ENCODE measurements around the gene CDK5. TPM values are rescaled to one million over a fixed set of nuclear protein-coding genes. Genes with fewer than 3 reads are reported as not detected.

CDK5 gene
- total and polyA plus RNA-seq, 2 of the 13 experiments (the other 11 are each of a cell fraction or from before 2014, with no cell fraction given) = 16.4 to 21.3 TPM

DNA sequence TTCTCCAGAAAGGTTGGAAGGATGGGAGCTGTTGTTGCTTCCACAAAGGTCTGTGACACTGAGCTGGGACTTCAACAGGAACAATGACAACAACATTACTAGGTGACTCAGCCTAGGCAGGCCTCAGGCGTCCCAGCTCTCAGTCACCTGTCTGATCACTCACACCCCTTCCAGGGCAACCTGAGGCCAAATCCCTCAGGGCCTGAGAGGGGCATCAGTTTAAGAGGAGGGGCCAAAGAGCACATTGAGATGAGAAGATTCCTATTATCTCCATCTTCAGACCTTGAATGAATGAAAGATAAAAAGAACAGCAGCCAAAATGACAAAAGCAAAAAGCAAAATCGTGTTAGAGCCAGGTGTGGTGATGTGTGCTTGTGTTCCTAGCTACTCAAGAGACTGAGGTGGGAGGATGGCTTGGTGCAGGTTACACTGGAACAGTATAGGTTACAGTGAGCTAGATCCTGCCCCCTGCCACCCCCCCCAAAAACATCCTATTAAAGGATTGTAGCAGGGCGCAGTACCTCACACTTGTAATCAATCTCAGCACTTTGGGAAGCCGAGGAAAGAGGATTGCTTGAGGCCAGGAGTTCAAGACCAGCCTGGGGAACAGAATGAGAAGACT is 33.2 kb downstream of the CDK5 start, which contains the start of gene ATG9B:
Gene ATG9B, minus strand, starts transcription at position 60 of the 622 bp plus-strand sequence. CDS start 71 bp downstream, outside the sequence.
- intact Hi-C loops (cut with micrococcal nuclease; ENCODE audit: unreplicated experiment) = loop anchor here (10.0 kb wide), 1 partner anchor 1410 kb away; no protein-coding TSS in a partner anchor
- ChIA-PET CTCF (ENCODE audit: low intra/inter-chr PET ratio, low total read pairs) (no interaction called here), POLR2A (interaction anchor here (0.7 kb wide), 1 partner anchor 14 kb away, joined by 3 read pairs; no protein-coding TSS in a partner anchor)
- WGBS (ENCODE audit: low lambda C conversion rate) = 9% methylated on average over 4 of the region's 4 CpGs
- no peak within 1 kb of the TSS for H3K9ac ChIP-seq (ENCODE audit: insufficient read depth, low read depth, low read length)
- no peak within 1 kb of the TSS for H3K4me3 ChIP-seq (replicated peaks in 1 of 3; ENCODE audit: insufficient read depth in 1 of 3, low read depth in 2 of 3, low read length in 3 of 3)
- H4K20me1 ChIP-seq (ENCODE audit: insufficient read depth, low read length) = no peaks in the 10 kb centered on the region
- ATAC-seq (no peak), FAIRE-seq (no peak), DNase-seq (ENCODE audit: low spot score) (no peak)
- TF ChIP-seq ZNF34 (CRISPR knock-in tag; IDR thresholded peaks at IDR 0.05; ENCODE audit: borderline replicate concordance) (no peak), ZNF484 (CRISPR knock-in tag; IDR thresholded peaks at IDR 0.05; ENCODE audit: borderline replicate concordance, low read depth) (no peak), ZFAT (CRISPR knock-in tag; conservative IDR thresholded peaks at IDR 0.05) (no peak), FOSL2 (CRISPR knock-in tag; IDR thresholded peaks at IDR 0.05) (peak; percentile 34; the same call in 1 of the 2 replicates), SETDB1 (CRISPR knock-in tag; IDR thresholded peaks at IDR 0.05; ENCODE audit: borderline replicate concordance) (no peak)
- TF ChIP-seq, protein P1, sequence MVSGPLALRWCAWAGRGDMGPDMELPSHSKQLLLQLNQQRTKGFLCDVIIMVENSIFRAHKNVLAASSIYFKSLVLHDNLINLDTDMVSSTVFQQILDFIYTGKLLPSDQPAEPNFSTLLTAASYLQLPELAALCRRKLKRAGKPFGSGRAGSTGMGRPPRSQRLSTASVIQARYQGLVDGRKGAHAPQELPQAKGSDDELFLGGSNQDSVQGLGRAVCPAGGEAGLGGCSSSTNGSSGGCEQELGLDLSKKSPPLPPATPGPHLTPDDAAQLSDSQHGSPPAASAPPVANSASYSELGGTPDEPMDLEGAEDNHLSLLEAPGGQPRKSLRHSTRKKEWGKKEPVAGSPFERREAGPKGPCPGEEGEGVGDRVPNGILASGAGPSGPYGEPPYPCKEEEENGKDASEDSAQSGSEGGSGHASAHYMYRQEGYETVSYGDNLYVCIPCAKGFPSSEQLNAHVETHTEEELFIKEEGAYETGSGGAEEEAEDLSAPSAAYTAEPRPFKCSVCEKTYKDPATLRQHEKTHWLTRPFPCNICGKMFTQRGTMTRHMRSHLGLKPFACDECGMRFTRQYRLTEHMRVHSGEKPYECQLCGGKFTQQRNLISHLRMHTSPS (CRISPR knock-in tag; IDR thresholded peaks at IDR 0.05; ENCODE audit: low read depth) = no peak
- TF ChIP-seq, protein P2, sequence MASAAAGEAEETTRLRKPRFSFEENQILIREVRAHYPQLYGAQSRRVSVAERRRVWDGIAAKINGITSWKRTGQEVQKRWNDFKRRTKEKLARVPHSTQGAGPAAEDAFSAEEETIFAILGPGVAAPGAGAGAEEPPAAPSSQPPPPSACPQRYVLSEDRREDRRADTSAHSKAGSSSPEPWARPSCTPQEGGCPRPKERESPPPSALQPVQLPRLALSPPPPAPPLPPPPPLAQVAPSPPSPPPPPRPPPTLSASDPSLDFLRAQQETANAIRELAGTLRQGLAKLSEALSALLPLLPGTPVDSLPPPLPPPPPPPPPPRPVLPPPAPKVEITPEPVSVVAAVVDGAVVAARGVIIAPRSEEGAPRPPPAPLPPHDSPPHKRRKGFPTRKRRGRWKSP (CRISPR knock-in tag; IDR thresholded peaks at IDR 0.05) = no peak
- in situ Hi-C loops (cut with HindIII; ENCODE audit: extremely low pct_ligation_motif_present, low pct_unique_long_range_greater_than_20kb) = no loop called here
- H3K4me1 ChIP-seq (ENCODE audit: insufficient read depth, low read length) = peaks cover 46% of the 10 kb centered on the region
- no peaks in the 10 kb centered on the region for H3K9me3 ChIP-seq (ENCODE audit: low read length)
- H2AFZ ChIP-seq (ENCODE audit: low read length) = no peak within 1 kb of the TSS
- BruUV-seq (replicated peaks) = no TSS peak
- no peaks in the 10 kb centered on the region for H3K79me2 ChIP-seq (ENCODE audit: insufficient read depth, low read length)
- no peak within 1 kb of the TSS for H3K4me2 ChIP-seq (ENCODE audit: low read depth, low read length)
- no peak within 1 kb of the TSS for H3K27ac ChIP-seq (ENCODE audit: extremely low read length, insufficient read depth, low read length)
- peaks cover 13 to 63% of the 10 kb centered on the region in 2 experiments for H3K27me3 ChIP-seq (ENCODE audit: control insufficient read depth in 1 of 2, insufficient read depth in 2 of 2, low read length in 2 of 2)
- H3K36me3 ChIP-seq (replicated peaks in 1 of 2; ENCODE audit: control insufficient read depth in 1 of 2, insufficient read depth in 2 of 2, low read length in 2 of 2) = no peaks in the 10 kb centered on the region

All from HepG2 (cell line).